GM18511 (cell line): ENCODE results near the gene APH1B.
"Not testable (repeated sequence)": the region's sequence is repeated elsewhere in the genome, so short reads cannot be mapped to it uniquely, and the experiment has no call there.

Source experiments
- ATAC-seq: cut with Tn5 transposase; IDR thresholded peaks from one replicate; pipeline ENCODE4 v1.9.1; 2021; ENCODE audit warnings: mild to moderate bottlenecking, moderate library complexity; ENCODE audit not compliant: unreplicated experiment

The APH1B gene

GRCh38 chr15:63294359-63294758 lies 17.0 kb downstream of the APH1B start:
- ATAC-seq, result no peak

- no peak for ATAC-seq
Observed at GRCh38 chr15:63295341-63295740, 17.9 kb downstream of the APH1B start.

GRCh38 chr15:63296195-63296594 lies 18.8 kb downstream of the APH1B start:
- no peak for ATAC-seq

GRCh38 chr15:63299943-63300575 lies 22.7 kb downstream of the APH1B start:
- ATAC-seq, result no peak

- ATAC-seq, result no peak
Observed at GRCh38 chr15:63301088-63301487, 23.7 kb downstream of the APH1B start.

GRCh38 chr15:63305260-63305659 lies 27.9 kb downstream of the APH1B start:
- ATAC-seq, result no peak

GRCh38 chr15:63306492-63307073 lies 29.2 kb downstream of the APH1B start:
- no peak for ATAC-seq

- no peak for ATAC-seq
Observed at GRCh38 chr15:63308491-63308890, 31.1 kb downstream of the APH1B start.

- ATAC-seq, result no peak
Observed at GRCh38 chr15:63308947-63309346, 31.5 kb downstream of the APH1B start.

- no peak for ATAC-seq
Observed at GRCh38 chr15:63310646-63311045, 33.2 kb downstream of the APH1B start.

- ATAC-seq, result no peak
Observed at GRCh38 chr15:63312286-63312685, 34.9 kb downstream of the APH1B start.

- ATAC-seq, result no peak
Observed at GRCh38 chr15:63313825-63314224, 36.4 kb downstream of the APH1B start.

GRCh38 chr15:63314409-63314808 lies 37.0 kb downstream of the APH1B start:
- no peak for ATAC-seq

GRCh38 chr15:63318344-63318743 lies 40.9 kb downstream of the APH1B start:
- ATAC-seq, result no peak

- no peak for ATAC-seq
Observed at GRCh38 chr15:63319065-63319464, 41.7 kb downstream of the APH1B start.

GRCh38 chr15:63320446-63320845 lies 43.0 kb downstream of the APH1B start:
- not testable (repeated sequence) for ATAC-seq

GRCh38 chr15:63320981-63321380 lies 43.6 kb downstream of the APH1B start:
- not testable (repeated sequence) for ATAC-seq

GRCh38 chr15:63321462-63321861 lies 44.1 kb downstream of the APH1B start:
- no peak for ATAC-seq

- no peak for ATAC-seq
Observed at GRCh38 chr15:63322541-63322940, 45.1 kb downstream of the APH1B start.

- ATAC-seq, result no peak
Observed at GRCh38 chr15:63323798-63324563, 46.6 kb downstream of the APH1B start.

- ATAC-seq, result no peak
Observed at GRCh38 chr15:63324770-63325169, 47.4 kb downstream of the APH1B start.
